ENCODE results near the gene PRG3.

DNA sequence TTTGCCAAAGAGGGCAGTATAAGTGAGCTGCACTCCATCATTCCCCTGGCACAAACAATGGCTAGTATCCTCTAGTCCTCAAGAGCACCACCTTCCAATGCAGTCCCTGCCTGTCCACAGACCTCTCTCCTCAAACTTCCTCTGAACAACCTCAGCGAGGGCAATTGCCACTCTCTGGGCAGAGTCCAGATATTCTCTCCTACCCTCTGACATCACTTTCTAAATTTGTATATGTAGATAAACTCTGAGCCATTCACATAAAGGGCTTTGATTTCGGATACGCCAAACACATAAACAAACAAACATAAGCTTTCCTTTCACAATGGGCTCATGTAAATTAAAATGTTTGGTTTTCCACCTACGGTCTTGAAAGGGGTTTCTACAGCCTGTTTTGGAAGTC is 49.0 kb upstream of the PRG3 start:
- TF ChIP-seq, protein P1, sequence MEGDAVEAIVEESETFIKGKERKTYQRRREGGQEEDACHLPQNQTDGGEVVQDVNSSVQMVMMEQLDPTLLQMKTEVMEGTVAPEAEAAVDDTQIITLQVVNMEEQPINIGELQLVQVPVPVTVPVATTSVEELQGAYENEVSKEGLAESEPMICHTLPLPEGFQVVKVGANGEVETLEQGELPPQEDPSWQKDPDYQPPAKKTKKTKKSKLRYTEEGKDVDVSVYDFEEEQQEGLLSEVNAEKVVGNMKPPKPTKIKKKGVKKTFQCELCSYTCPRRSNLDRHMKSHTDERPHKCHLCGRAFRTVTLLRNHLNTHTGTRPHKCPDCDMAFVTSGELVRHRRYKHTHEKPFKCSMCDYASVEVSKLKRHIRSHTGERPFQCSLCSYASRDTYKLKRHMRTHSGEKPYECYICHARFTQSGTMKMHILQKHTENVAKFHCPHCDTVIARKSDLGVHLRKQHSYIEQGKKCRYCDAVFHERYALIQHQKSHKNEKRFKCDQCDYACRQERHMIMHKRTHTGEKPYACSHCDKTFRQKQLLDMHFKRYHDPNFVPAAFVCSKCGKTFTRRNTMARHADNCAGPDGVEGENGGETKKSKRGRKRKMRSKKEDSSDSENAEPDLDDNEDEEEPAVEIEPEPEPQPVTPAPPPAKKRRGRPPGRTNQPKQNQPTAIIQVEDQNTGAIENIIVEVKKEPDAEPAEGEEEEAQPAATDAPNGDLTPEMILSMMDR (IDR thresholded peaks at IDR 0.05): no peak
- TF ChIP-seq EZH2 (IDR thresholded peaks at IDR 0.05; ENCODE audit: borderline replicate concordance, insufficient read depth, low read depth, low read length, poor library complexity, severe bottlenecking): no peak

All from B cell (primary cell).